B cell (primary cell): ENCODE data around the gene NHSL2. TPM values are rescaled to one million over a fixed set of nuclear protein-coding genes. Genes with fewer than 3 reads are reported as not detected.

Experiments
- ATAC-seq: fragments of 200-7000 bp; cut with Tn5 transposase; one replicate; pipeline ENCODE4 v1.10.0; 2021; ENCODE audit warnings: low read depth, mild to moderate bottlenecking, moderate number of reproducible peaks, moderate library complexity
- CTCF ChIA-PET: fragments of 350-600 bp; sonication (Branson Sonifier 250); formaldehyde crosslinking; loops from one replicate; lab custom pipeline; 2021; ENCODE audit warnings: antibody characterized with exemption, inconsistent platforms; lab: Charles Lee
- POLR2A ChIA-PET: fragments of 350-600 bp; sonication (Branson Sonifier 250); formaldehyde crosslinking; loops from one replicate; lab custom pipeline; 2021; ENCODE audit warnings: antibody characterized with exemption; lab: Charles Lee
- DNase-seq: peaks from one replicate; pipeline ENCODE4 v3.0.0; 2013
- H2AFZ ChIP-seq: 2 replicates; pipeline ENCODE4 v1.6.1; 2012; ENCODE audit warnings: mild to moderate bottlenecking, low read depth, low read length; ENCODE audit not compliant: insufficient read depth, poor library complexity, severe bottlenecking
- H3K27ac ChIP-seq, 2 donors: 1 replicate in 1 of 2; 2 replicates in 1 of 2; pipeline ENCODE4 v1.5.1; 2012 to 2013; ENCODE audit warnings: low read length in 2 of 2, mild to moderate bottlenecking in 2 of 2, moderate library complexity in 1 of 2
- H3K27me3 ChIP-seq, 4 experiments: fragments of 200-600 bp in 1 of 4; sonication (generic) in 1 of 4; replicated peaks in 1 of 4; 1 replicate in 2 of 4; 2 replicates in 2 of 4; pipeline versions ENCODE4 v1.6.1 to v1.7.0; 2013 to 2016; ENCODE audit warnings: low read length in 3 of 4, mild to moderate bottlenecking in 2 of 4, mixed read lengths in 1 of 4, moderate library complexity in 1 of 4; ENCODE audit not compliant: insufficient read depth in 4 of 4, control insufficient read depth in 3 of 4; ENCODE audit errors: control extremely low read depth in 1 of 4
- H3K36me3 ChIP-seq, 2 experiments: replicated peaks in 1 of 2; 1 replicate in 1 of 2; 2 replicates in 1 of 2; pipeline versions ENCODE4 v1.6.1 to v1.7.1; 2013; ENCODE audit warnings: low read length in 1 of 2; ENCODE audit not compliant: insufficient read depth in 2 of 2, control insufficient read depth in 1 of 2; ENCODE audit errors: control extremely low read depth in 1 of 2, extremely low read depth in 1 of 2
- H3K4me1 ChIP-seq, 2 donors: fragments of 200-600 bp in 1 of 2; sonication (generic) in 1 of 2; 1 replicate in 1 of 2; 2 replicates in 1 of 2; pipeline versions ENCODE4 v1.5.1 to v1.6.1; 2013 to 2017; ENCODE audit warnings: low read length in 2 of 2; ENCODE audit not compliant: control insufficient read depth in 2 of 2, insufficient read depth in 2 of 2
- H3K4me2 ChIP-seq: replicated peaks from 2 replicates; pipeline ENCODE3; 2012; ENCODE audit warnings: mild to moderate bottlenecking, low read depth, low read length; ENCODE audit not compliant: poor library complexity, severe bottlenecking
- H3K4me3 ChIP-seq, 5 experiments: fragments of 200-600 bp in 1 of 5; sonication (generic) in 1 of 5; 1 replicate in 3 of 5; 2 replicates in 2 of 5; pipeline versions ENCODE4 v1.5.1 to v1.7.0; 2011 to 2016; ENCODE audit warnings: low read length in 4 of 5, mild to moderate bottlenecking in 4 of 5, low read depth in 2 of 5, control low read depth in 1 of 5, moderate library complexity in 1 of 5; ENCODE audit not compliant: insufficient read depth in 1 of 5; ENCODE audit errors: control extremely low read depth in 1 of 5, extremely low read depth in 1 of 5
- H3K79me2 ChIP-seq: fragments of 200-600 bp; sonication (generic); one replicate; pipeline ENCODE4 v1.6.0; 2016; ENCODE audit warnings: low read length; ENCODE audit not compliant: control insufficient read depth, insufficient read depth
- H3K9ac ChIP-seq: fragments of 200-600 bp; sonication (generic); 2 replicates; pipeline ENCODE4 v1.6.1; 2017; ENCODE audit warnings: mild to moderate bottlenecking, low read length, moderate library complexity
- H3K9me3 ChIP-seq, 3 donors: one replicate each; pipeline versions ENCODE4 v1.6.1 to v1.7.1; 2013; ENCODE audit warnings: low read length in 2 of 3; ENCODE audit not compliant: control insufficient read depth in 2 of 3, insufficient read depth in 1 of 3; ENCODE audit errors: control extremely low read depth in 1 of 3
- H4K20me1 ChIP-seq: 2 replicates; pipeline ENCODE4 v1.6.0; 2012; ENCODE audit warnings: mild to moderate bottlenecking, low read length; ENCODE audit not compliant: insufficient read depth, control insufficient read depth, poor library complexity, severe bottlenecking
- H3K27ac Mint-ChIP-seq: one replicate; pipeline ENCODE4 v1.8.0; 2021; ENCODE audit warnings: mixed read lengths
- H3K27me3 Mint-ChIP-seq: one replicate; pipeline ENCODE4 v1.8.0; 2021; ENCODE audit warnings: mixed read lengths
- H3K4me1 Mint-ChIP-seq: one replicate; pipeline ENCODE4 v1.8.0; 2021; ENCODE audit warnings: mixed read lengths
- H3K4me3 Mint-ChIP-seq: one replicate; pipeline ENCODE4 v1.8.0; 2021; ENCODE audit warnings: mixed read lengths
- H3K9me3 Mint-ChIP-seq: one replicate; pipeline ENCODE4 v1.8.0; 2022; ENCODE audit warnings: mixed read lengths; ENCODE audit not compliant: insufficient read depth
- EZH2 ChIP-seq: IDR thresholded peaks from 2 replicates; pipeline ENCODE4 v1.6.1; 2012; ENCODE audit warnings: borderline replicate concordance, low read depth, mild to moderate bottlenecking, moderate library complexity, low read length; ENCODE audit not compliant: insufficient read depth, poor library complexity, severe bottlenecking
- WGBS: methylation state at CpG from one replicate; pipeline ENCODE4 v1.1.5; 2013; ENCODE audit warnings: missing lambda C conversion rate; ENCODE audit not compliant: insufficient coverage; 5-methylcytosine and 5-hydroxymethylcytosine counted together
- intact Hi-C: fragments of 100-400 bp; cut with micrococcal nuclease; formaldehyde crosslinking; loops from one replicate; pipeline ENCODE4 v1.10.0; 2022
- polyA plus RNA-seq: library from polyadenylated mRNA; depleted of rRNA; stranded (reverse); fragments of >200 nt; gene quantifications from 2 replicates; pipeline ENCODE4 v1.2.3, GENCODE V29; 2012
- total RNA-seq, 2 donors: library from RNA; stranded (reverse); fragments of 120-200 nt in 1 of 2; gene quantifications; 1 replicate in 1 of 2; 2 replicates in 1 of 2; pipeline versions ENCODE4 v1.2.3 to v1.2.4, GENCODE V29; 2013 to 2022
- TF ChIP-seq, protein P1 (sequence below): fragments of 200-600 bp; IDR thresholded peaks from one replicate; pipeline ENCODE4 v1.8.0; 2022; ENCODE audit warnings: antibody characterized with exemption, mild to moderate bottlenecking

The NHSL2 gene
- total and polyA plus RNA-seq, 2 donors (not counting 1 experiment from before 2014, with no cell fraction given): 0.16 to 1.7 TPM

DNA sequence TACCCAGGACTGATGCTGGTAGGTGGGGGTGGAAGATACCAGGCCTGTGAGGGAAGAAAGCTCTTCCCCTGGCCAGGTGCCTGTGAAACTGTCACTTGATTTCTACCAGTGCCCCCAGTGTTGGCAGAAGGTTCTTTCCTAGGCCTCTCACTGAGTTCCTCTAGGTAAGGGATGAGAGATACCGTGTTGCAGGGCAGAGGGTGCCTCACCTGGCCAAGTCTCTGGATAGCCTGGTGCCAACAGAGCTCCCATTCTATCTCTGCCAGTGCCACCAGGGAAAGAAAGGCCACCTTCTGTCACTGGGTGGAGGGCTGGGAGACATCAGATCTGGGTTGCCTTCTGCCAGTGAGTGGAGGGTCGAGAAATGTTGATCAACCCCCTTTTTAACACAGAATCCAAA lies 127.0 kb downstream of the NHSL2 start:
- no peaks in the 10 kb centered on the region for H3K9me3 Mint-ChIP-seq
- H3K4me3 Mint-ChIP-seq: no peak overlapping the region
- Histone ChIP-seq H3K9me3 (no peaks in the 10 kb centered on the region), H3K79me2 (no peaks in the 10 kb centered on the region), H3K9ac (no peak overlapping the region), H3K36me3 (no peaks in the 10 kb centered on the region), H3K4me1 (no peaks in the 10 kb centered on the region), H3K27me3 (no peaks in the 10 kb centered on the region), H3K27ac (no peak overlapping the region), H3K4me3 (no peak overlapping the region), H2AFZ (no peak overlapping the region), H4K20me1 (no peaks in the 10 kb centered on the region), H3K4me2 (no peak overlapping the region)
- ATAC-seq (no peak), DNase-seq (no peak)
- peaks cover 4% of the 10 kb centered on the region for H3K27me3 Mint-ChIP-seq
- TF ChIP-seq EZH2: no peak
- TF ChIP-seq, protein P1, sequence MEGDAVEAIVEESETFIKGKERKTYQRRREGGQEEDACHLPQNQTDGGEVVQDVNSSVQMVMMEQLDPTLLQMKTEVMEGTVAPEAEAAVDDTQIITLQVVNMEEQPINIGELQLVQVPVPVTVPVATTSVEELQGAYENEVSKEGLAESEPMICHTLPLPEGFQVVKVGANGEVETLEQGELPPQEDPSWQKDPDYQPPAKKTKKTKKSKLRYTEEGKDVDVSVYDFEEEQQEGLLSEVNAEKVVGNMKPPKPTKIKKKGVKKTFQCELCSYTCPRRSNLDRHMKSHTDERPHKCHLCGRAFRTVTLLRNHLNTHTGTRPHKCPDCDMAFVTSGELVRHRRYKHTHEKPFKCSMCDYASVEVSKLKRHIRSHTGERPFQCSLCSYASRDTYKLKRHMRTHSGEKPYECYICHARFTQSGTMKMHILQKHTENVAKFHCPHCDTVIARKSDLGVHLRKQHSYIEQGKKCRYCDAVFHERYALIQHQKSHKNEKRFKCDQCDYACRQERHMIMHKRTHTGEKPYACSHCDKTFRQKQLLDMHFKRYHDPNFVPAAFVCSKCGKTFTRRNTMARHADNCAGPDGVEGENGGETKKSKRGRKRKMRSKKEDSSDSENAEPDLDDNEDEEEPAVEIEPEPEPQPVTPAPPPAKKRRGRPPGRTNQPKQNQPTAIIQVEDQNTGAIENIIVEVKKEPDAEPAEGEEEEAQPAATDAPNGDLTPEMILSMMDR: no peak
- whole genome bisulfite sequencing: no CpG with 5 or more reads among the region's 2 CpGs
- H3K27ac Mint-ChIP-seq: no peak overlapping the region
- POLR2A ChIA-PET: no interaction called here
- intact Hi-C loops: no loop called here
- no peaks in the 10 kb centered on the region for H3K4me1 Mint-ChIP-seq
- CTCF ChIA-PET: interaction anchor here (0.6 to 0.7 kb wide), 2 partner anchors 89 to 394 kb away, joined by 4 read pairs; no protein-coding TSS in a partner anchor

DNA sequence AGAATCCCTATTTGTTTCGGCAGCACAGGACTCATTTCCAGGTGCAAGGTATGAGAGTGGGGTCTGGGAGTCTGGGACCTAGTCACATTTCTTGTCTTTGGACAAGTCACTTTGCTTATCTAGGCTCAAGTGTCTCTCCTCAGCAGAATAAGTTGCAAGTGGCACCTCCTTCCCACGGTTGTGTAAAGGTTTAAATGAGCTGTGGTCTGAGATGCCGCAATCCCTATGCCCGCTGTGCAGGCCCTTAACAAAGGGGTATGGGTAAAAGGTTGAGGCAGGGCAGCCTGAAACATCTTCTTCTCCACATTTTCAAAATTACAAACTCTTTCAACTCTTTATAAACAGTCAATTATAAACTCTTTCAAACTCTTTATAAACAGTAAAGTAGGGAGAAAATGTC lies 127.4 kb downstream of the NHSL2 start:
- H3K4me2 ChIP-seq: no peak overlapping the region
- H2AFZ ChIP-seq: no peak overlapping the region
- H3K9ac ChIP-seq: no peak overlapping the region
- Mint-ChIP-seq H3K27ac (no peak overlapping the region), H3K4me3 (no peak overlapping the region), H3K9me3 (no peaks in the 10 kb centered on the region), H3K27me3 (peaks cover 4% of the 10 kb centered on the region), H3K4me1 (no peaks in the 10 kb centered on the region)
- ATAC-seq: no peak
- intact Hi-C loops: no loop called here
- no CpG with 5 or more reads among the region's 4 CpGs for WGBS
- H4K20me1 ChIP-seq: no peaks in the 10 kb centered on the region
- no peaks in the 10 kb centered on the region for H3K36me3 ChIP-seq
- DNase-seq: no peak
- no peaks in the 10 kb centered on the region for H3K9me3 ChIP-seq
- H3K4me1 ChIP-seq: no peaks in the 10 kb centered on the region
- H3K4me3 ChIP-seq: no peak overlapping the region
- CTCF ChIA-PET: interaction anchor here (0.6 kb wide), 1 partner anchor 393 kb away, joined by 4 read pairs; no protein-coding TSS in a partner anchor
- no peak overlapping the region for H3K27ac ChIP-seq
- H3K27me3 ChIP-seq: no peaks in the 10 kb centered on the region
- POLR2A ChIA-PET: no interaction called here
- no peaks in the 10 kb centered on the region for H3K79me2 ChIP-seq
- TF ChIP-seq, protein P1: no peak
- no peak for TF ChIP-seq EZH2
